SK-N-SH treated with all-trans-retinoic acid at 6 μM for 48 hours (cell line): ENCODE measurements around the gene SMARCD2.
"Not testable (repeated sequence)": the region's sequence is repeated elsewhere in the genome, so short reads cannot be mapped to it uniquely, and the experiment has no call there.

Source experiments
- ATAC-seq: fragments of 200-7000 bp; cut with Tn5 transposase; 3 replicates; pipeline ENCODE4 v1.9.1; 2020; ENCODE audit warnings: mild to moderate bottlenecking, moderate library complexity
- ARNTL ChIP-seq: fragments of 450-650 bp; formaldehyde crosslinking; IDR thresholded peaks from 2 replicates; pipeline ENCODE4 v1.5.0; 2020; ENCODE audit warnings: low read depth, mild to moderate bottlenecking, moderate library complexity, borderline replicate concordance
- BACH2 ChIP-seq: fragments of 250-450 bp; sonication (Bioruptor Pico); IDR thresholded peaks from 2 replicates; pipeline ENCODE4 v1.9.0; 2021; ENCODE audit warnings: mild to moderate bottlenecking, borderline replicate concordance
- CSDC2 ChIP-seq: fragments of 250-450 bp; sonication (Bioruptor Pico); IDR thresholded peaks from 2 replicates; pipeline ENCODE4 v1.5.0; 2020; ENCODE audit warnings: mild to moderate bottlenecking, moderate library complexity
- ESRRG ChIP-seq: fragments of 250-450 bp; sonication (Bioruptor Pico); IDR thresholded peaks from 2 replicates; pipeline ENCODE4 v1.6.1; 2021; ENCODE audit warnings: mild to moderate bottlenecking
- GLIS3 ChIP-seq: fragments of 250-450 bp; sonication (Bioruptor Pico); IDR thresholded peaks from 2 replicates; pipeline ENCODE4 v1.5.0; 2020; ENCODE audit warnings: mild to moderate bottlenecking, moderate library complexity
- ISL1 ChIP-seq: fragments of 250-450 bp; sonication (Bioruptor Pico); IDR thresholded peaks from 2 replicates; pipeline ENCODE4 v2.1.2; 2022; ENCODE audit warnings: mild to moderate bottlenecking, moderate library complexity
- OSR1 ChIP-seq: fragments of 250-450 bp; sonication (Bioruptor Pico); IDR thresholded peaks from 2 replicates; pipeline ENCODE4 v1.8.0; 2022; ENCODE audit warnings: moderate library complexity, mild to moderate bottlenecking, inconsistent platforms
- PPARA ChIP-seq: fragments of 250-450 bp; sonication (Bioruptor Pico); IDR thresholded peaks from 2 replicates; pipeline ENCODE4 v1.5.0; 2020; ENCODE audit warnings: mild to moderate bottlenecking, borderline replicate concordance
- RARB ChIP-seq: fragments of 250-450 bp; sonication (Bioruptor Pico); IDR thresholded peaks from 2 replicates; pipeline ENCODE4 v1.8.0; 2021; ENCODE audit warnings: mild to moderate bottlenecking, moderate library complexity
- SNAI2 ChIP-seq: fragments of 250-450 bp; sonication (Bioruptor Pico); IDR thresholded peaks from 2 replicates; pipeline ENCODE4 v1.5.0; 2020; ENCODE audit warnings: mild to moderate bottlenecking, moderate library complexity
- TCF4 ChIP-seq: fragments of 250-450 bp; sonication (Bioruptor Pico); IDR thresholded peaks from 2 replicates; pipeline ENCODE4 v1.8.0; 2021; ENCODE audit warnings: mild to moderate bottlenecking, moderate library complexity, borderline replicate concordance
- TOX ChIP-seq: fragments of 250-450 bp; sonication (Bioruptor Pico); IDR thresholded peaks from 2 replicates; pipeline ENCODE4 v1.8.0; 2021; ENCODE audit warnings: mild to moderate bottlenecking, moderate library complexity, borderline replicate concordance
- ZC3H10 ChIP-seq: fragments of 250-450 bp; sonication (Bioruptor Pico); IDR thresholded peaks from 2 replicates; pipeline ENCODE4 v1.5.1; 2021; ENCODE audit warnings: mild to moderate bottlenecking, moderate library complexity
- ZFP3 ChIP-seq: fragments of 250-450 bp; sonication (Bioruptor Pico); IDR thresholded peaks from 2 replicates; pipeline ENCODE4 v1.5.0; 2020; ENCODE audit warnings: mild to moderate bottlenecking, moderate library complexity
- ZFP30 ChIP-seq: fragments of 450-650 bp; formaldehyde crosslinking; IDR thresholded peaks from 2 replicates; pipeline ENCODE4 v1.5.0; 2022; ENCODE audit warnings: mild to moderate bottlenecking, moderate library complexity
- ZNF565 ChIP-seq: fragments of 450-650 bp; formaldehyde crosslinking; conservative IDR thresholded peaks from 2 replicates; pipeline ENCODE4 v1.5.0; 2020; ENCODE audit warnings: low read depth, mild to moderate bottlenecking, moderate library complexity
- ZNF70 ChIP-seq: fragments of 450-650 bp; formaldehyde crosslinking; IDR thresholded peaks from 2 replicates; pipeline ENCODE4 v1.5.0; 2020; ENCODE audit warnings: mild to moderate bottlenecking, moderate library complexity
- ZNF8 ChIP-seq: fragments of 450-650 bp; formaldehyde crosslinking; IDR thresholded peaks from 2 replicates; pipeline ENCODE4 v1.5.0; 2020; ENCODE audit warnings: mild to moderate bottlenecking, moderate library complexity
- TF ChIP-seq, protein P1 (sequence below): fragments of 250-450 bp; sonication (Bioruptor Pico); IDR thresholded peaks from 2 replicates; pipeline ENCODE4 v1.8.0; 2020; ENCODE audit warnings: mild to moderate bottlenecking, moderate library complexity, borderline replicate concordance
- TF ChIP-seq, protein P2 (sequence below): fragments of 250-450 bp; sonication (Bioruptor Pico); IDR thresholded peaks from 2 replicates; pipeline ENCODE4 v1.5.1; 2021; ENCODE audit warnings: mild to moderate bottlenecking, moderate library complexity
- TF ChIP-seq, protein P3 (sequence below): fragments of 250-450 bp; sonication (Bioruptor Pico); IDR thresholded peaks from 2 replicates; pipeline ENCODE4 v1.8.0; 2021; ENCODE audit warnings: low read depth, mild to moderate bottlenecking, moderate library complexity, borderline replicate concordance
- TF ChIP-seq, protein P4 (sequence below): fragments of 250-450 bp; sonication (Bioruptor Pico); IDR thresholded peaks from 2 replicates; pipeline ENCODE4 v1.5.0; 2020; ENCODE audit warnings: mild to moderate bottlenecking, moderate library complexity
- TF ChIP-seq, protein P5 (sequence below): fragments of 250-450 bp; sonication (Bioruptor Pico); IDR thresholded peaks from 2 replicates; pipeline ENCODE4 v1.5.1; 2020; ENCODE audit warnings: low read depth, mild to moderate bottlenecking, moderate library complexity

Gene SMARCD2

DNA sequence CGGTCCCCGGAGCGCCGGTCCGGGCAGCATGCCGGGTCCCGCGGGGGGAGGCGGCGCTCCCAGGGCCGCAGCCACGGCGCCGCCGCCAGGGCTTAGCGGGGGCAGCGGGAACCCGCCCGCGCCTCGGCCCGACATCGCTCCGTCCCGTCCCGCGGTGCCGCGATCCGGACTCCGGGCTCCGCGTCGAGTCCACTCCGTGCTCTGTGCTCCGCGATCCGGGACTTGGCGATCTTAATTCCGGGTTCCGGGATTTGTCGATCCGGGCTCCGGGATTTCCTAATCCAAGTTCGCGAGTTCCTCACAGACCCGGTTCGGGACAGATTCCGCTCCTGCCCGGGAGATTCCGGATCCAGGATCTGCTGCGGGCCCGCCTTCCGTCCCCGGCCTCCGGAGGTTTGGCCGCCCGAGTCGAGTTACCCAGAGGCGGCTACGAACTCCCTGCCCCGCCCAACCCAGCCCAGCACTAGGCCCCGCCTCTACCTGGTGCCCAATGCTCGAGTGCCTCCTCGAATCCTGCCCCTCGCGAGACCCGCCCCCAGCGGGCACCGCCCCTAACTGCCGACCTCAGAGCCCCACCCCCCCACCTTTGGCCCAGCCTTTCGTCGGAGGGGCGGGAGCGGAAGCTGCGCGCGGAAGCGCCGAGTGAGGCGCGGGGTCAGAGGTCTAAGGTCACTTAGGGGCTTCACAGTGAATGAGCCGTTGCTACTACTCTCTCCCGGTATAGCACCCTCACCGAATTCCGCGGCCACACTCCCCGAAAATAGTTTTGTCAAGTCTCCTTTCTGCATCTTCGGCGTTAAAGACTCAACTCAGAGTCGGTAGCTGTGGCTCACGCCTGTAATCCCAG is at the start of gene SMARCD2:
TSS of gene SMARCD2 (minus strand) at position 146 of the 847 bp plus-strand sequence. CDS start at position 135, 11 bp downstream.
- TF ChIP-seq GLIS3 (CRISPR knock-in tag) (peak; percentile 94), ESRRG (CRISPR knock-in tag) (no peak), BACH2 (no peak), ZFP3 (CRISPR knock-in tag) (peak; percentile 86), TOX (CRISPR knock-in tag) (no peak), ZFP30 (peak; percentile 27; the same call in 1 of the 2 replicates), ISL1 (0 out of 2 replicates have a peak, but pooled peaks have one; percentile 16), ZNF565 (CRISPR knock-in tag) (peak; percentile 87), ARNTL (CRISPR knock-in tag) (0 out of 2 replicates have a peak, but pooled peaks have one; percentile 47), ZNF8 (CRISPR knock-in tag) (peak; percentile 76), PPARA (CRISPR knock-in tag) (peak; percentile 73; the same call in 1 of the 2 replicates), TCF4 (CRISPR knock-in tag) (0 out of 2 replicates have a peak, but pooled peaks have one; percentile 33), SNAI2 (CRISPR knock-in tag) (peak; percentile 85; the same call in 1 of the 2 replicates), CSDC2 (CRISPR knock-in tag) (peak; percentile 93; the same call in 1 of the 2 replicates), ZC3H10 (CRISPR knock-in tag) (no peak), ZNF70 (CRISPR knock-in tag) (peak; percentile 53), RARB (CRISPR knock-in tag) (peak; percentile 61; the same call in 1 of the 2 replicates), OSR1 (no peak)
- TF ChIP-seq, protein P1, sequence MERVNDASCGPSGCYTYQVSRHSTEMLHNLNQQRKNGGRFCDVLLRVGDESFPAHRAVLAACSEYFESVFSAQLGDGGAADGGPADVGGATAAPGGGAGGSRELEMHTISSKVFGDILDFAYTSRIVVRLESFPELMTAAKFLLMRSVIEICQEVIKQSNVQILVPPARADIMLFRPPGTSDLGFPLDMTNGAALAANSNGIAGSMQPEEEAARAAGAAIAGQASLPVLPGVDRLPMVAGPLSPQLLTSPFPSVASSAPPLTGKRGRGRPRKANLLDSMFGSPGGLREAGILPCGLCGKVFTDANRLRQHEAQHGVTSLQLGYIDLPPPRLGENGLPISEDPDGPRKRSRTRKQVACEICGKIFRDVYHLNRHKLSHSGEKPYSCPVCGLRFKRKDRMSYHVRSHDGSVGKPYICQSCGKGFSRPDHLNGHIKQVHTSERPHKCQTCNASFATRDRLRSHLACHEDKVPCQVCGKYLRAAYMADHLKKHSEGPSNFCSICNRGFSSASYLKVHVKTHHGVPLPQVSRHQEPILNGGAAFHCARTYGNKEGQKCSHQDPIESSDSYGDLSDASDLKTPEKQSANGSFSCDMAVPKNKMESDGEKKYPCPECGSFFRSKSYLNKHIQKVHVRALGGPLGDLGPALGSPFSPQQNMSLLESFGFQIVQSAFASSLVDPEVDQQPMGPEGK (CRISPR knock-in tag), result no peak
- TF ChIP-seq, protein P2, sequence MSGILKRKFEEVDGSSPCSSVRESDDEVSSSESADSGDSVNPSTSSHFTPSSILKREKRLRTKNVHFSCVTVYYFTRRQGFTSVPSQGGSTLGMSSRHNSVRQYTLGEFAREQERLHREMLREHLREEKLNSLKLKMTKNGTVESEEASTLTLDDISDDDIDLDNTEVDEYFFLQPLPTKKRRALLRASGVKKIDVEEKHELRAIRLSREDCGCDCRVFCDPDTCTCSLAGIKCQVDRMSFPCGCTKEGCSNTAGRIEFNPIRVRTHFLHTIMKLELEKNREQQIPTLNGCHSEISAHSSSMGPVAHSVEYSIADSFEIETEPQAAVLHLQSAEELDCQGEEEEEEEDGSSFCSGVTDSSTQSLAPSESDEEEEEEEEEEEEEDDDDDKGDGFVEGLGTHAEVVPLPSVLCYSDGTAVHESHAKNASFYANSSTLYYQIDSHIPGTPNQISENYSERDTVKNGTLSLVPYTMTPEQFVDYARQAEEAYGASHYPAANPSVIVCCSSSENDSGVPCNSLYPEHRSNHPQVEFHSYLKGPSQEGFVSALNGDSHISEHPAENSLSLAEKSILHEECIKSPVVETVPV (CRISPR knock-in tag), result no peak
- TF ChIP-seq, protein P3, sequence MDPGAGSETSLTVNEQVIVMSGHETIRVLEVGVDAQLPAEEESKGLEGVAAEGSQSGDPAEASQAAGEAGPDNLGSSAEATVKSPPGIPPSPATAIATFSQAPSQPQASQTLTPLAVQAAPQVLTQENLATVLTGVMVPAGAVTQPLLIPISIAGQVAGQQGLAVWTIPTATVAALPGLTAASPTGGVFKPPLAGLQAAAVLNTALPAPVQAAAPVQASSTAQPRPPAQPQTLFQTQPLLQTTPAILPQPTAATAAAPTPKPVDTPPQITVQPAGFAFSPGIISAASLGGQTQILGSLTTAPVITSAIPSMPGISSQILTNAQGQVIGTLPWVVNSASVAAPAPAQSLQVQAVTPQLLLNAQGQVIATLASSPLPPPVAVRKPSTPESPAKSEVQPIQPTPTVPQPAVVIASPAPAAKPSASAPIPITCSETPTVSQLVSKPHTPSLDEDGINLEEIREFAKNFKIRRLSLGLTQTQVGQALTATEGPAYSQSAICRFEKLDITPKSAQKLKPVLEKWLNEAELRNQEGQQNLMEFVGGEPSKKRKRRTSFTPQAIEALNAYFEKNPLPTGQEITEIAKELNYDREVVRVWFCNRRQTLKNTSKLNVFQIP (CRISPR knock-in tag), result peak; percentile 97
- TF ChIP-seq, protein P4, sequence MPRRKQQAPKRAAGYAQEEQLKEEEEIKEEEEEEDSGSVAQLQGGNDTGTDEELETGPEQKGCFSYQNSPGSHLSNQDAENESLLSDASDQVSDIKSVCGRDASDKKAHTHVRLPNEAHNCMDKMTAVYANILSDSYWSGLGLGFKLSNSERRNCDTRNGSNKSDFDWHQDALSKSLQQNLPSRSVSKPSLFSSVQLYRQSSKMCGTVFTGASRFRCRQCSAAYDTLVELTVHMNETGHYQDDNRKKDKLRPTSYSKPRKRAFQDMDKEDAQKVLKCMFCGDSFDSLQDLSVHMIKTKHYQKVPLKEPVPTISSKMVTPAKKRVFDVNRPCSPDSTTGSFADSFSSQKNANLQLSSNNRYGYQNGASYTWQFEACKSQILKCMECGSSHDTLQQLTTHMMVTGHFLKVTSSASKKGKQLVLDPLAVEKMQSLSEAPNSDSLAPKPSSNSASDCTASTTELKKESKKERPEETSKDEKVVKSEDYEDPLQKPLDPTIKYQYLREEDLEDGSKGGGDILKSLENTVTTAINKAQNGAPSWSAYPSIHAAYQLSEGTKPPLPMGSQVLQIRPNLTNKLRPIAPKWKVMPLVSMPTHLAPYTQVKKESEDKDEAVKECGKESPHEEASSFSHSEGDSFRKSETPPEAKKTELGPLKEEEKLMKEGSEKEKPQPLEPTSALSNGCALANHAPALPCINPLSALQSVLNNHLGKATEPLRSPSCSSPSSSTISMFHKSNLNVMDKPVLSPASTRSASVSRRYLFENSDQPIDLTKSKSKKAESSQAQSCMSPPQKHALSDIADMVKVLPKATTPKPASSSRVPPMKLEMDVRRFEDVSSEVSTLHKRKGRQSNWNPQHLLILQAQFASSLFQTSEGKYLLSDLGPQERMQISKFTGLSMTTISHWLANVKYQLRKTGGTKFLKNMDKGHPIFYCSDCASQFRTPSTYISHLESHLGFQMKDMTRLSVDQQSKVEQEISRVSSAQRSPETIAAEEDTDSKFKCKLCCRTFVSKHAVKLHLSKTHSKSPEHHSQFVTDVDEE (CRISPR knock-in tag), result peak; percentile 94
- TF ChIP-seq, protein P5, sequence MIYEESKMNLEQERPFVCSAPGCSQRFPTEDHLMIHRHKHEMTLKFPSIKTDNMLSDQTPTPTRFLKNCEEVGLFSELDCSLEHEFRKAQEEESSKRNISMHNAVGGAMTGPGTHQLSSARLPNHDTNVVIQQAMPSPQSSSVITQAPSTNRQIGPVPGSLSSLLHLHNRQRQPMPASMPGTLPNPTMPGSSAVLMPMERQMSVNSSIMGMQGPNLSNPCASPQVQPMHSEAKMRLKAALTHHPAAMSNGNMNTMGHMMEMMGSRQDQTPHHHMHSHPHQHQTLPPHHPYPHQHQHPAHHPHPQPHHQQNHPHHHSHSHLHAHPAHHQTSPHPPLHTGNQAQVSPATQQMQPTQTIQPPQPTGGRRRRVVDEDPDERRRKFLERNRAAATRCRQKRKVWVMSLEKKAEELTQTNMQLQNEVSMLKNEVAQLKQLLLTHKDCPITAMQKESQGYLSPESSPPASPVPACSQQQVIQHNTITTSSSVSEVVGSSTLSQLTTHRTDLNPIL, result no peak
- TF ChIP-seq, all 23 proteins: peak for 15
- peak; percentile 81 for ATAC-seq

DNA sequence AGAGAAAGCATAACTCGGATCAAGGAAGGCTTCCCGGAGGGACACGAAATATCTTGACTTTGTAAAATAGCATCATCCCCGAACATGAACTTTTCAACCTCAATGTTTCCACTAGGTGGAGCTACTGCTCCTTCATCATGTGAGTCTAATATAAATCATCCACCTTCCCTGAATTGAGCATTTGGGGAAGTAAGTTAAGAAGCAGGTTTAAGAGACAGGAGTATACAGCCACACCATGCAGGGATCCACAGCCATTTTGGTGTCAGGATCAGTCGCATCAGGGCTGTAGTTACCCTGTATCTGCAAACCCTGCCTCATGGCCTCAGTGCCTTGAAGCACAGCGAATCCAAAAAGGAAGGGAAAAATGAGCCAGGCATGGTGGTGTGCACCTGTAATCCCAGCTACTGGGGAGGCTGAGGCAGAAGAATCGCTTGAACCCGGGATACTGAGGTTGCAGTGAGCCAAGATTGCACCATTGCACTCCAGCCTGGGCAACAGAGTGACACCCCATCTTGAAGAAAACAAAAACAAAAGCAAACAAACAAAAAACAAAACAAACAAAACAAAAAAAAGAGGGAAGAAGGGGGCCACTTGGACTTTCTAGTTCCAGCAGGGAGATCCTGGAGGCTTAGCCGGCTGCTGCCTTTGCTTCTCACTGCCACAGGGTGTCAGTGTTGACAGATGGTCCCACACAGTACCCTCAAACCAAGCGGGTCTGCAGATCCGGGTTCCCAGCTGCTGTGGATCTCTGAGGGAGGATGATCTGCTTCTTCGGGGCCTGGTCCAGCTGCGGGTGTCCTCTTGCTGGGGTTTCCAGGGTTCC is 46.8 kb upstream of the SMARCD2 start:
- peak; percentile 96 for ATAC-seq

DNA sequence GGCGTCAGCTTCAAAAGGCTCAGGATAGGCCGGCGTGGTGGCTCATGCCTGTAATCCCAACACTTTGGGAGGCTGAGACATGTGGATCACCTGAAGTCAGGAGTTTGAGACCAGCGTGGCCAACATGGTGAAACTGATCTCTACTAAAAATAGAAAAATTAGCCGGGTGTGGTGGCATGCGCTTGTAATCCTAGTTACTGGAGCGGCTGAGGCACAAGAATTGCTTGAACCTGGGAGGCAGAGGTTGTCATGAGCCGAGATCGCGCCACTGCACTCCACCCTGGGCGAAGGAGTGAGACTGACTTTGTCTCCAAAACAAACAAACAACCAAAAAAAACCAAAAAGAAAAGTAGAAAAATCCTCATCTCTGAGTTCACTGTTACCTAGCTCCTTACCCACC is 42.6 kb upstream of the SMARCD2 start:
- ATAC-seq, result not testable (repeated sequence)

DNA sequence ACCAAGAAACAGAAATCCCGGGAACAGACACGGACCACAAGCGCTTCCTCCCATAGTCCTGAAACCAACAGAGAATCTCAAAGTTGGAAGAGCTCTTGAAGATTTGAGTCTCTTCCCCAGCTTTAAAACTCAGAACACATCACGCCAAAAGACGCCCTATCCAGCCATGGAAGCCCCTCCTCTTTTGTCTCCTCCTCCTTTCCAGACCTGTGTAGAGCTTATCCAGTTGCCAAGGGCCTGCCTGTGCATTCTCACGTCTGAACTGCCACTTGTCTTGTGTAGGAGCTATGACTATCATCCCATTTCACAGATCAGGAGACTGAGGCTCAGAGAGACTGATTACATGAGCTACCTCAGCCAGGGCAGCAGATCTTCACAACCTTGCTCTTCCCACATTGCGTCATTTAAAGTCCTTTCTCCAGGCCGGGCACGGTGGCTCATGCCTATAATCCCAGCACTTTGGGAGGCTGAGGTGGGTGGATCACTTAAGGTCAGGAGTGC is 40.2 kb upstream of the SMARCD2 start:
- not testable (repeated sequence) for ATAC-seq
